GM18858 (cell line): ENCODE results near the gene KCNJ8.

Experiments
- ATAC-seq: cut with Tn5 transposase; IDR thresholded peaks from one replicate; pipeline ENCODE4 v1.9.1; 2021; ENCODE audit not compliant: unreplicated experiment

Gene KCNJ8

DNA sequence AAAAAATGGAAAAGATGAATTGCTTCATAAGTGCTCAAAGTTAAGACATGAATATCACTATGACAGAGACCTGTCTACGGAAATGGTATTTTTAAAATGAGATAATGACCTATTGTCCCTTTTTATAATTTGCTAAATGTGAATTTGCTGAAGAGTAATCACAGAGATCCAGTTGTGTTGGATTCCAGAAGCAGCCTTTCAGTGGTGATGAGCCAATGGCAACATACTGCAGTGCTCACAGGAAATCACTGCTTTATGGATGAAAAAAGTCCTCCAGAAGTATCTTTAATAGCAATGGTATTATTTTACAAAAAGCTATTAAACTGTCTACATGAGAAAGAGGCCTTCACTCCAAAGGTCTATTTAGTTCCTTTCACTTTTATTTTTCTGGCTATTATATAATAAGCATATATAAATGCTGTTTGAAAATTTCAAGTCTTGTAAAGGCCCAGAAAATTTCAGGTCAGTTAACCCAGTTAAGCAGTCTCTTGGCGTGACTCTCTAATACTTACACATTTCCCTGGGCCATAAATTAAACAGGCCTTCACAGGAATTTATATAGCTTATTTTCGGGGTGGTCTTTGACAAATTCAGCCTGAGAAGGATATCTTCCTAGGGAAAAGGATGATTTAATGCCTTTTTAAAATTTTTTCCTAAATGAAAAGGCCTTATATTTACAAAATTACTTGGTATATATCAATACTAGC, 55.4 kb downstream of the KCNJ8 start:
- ATAC-seq, result no peak

DNA sequence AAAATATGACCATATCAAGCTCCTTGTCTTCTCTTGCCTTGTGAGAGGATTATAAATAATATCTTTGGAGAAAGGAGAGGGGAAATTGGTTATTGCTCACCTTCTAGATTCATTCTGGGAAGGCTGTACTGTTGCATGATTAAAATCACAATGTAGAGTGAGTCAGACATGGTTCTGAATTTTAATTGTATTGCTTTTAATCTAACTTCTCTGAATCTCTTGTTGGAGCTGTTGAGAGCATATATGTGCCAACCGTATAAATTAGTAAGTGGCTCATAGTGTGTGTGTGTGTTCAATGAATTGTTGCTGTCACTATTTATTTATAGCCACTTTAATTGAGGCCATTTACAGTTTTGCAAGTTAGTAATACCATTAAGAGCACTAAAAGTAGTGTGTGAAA, 56.1 kb downstream of the KCNJ8 start:
- no peak for ATAC-seq

GRCh38 chr12:21717767-21718166, 56.7 kb downstream of the KCNJ8 start:
- no peak for ATAC-seq

- ATAC-seq, result no peak
Observed at GRCh38 chr12:21715386-21715785, 59.1 kb downstream of the KCNJ8 start.
